Measurements from ENCODE around the gene USP13.

Gene USP13

GRCh38 chr3:179723617-179724016 is 70.8 kb downstream of the USP13 start:
- ChIA-PET CTCF (no interaction called here), POLR2A (no interaction called here)
- TF ChIP-seq CTCF (IDR thresholded peaks at IDR 0.05; ENCODE audit: control extremely low read depth, extremely low read depth, low read depth, missing control alignments), result no peak
- no peak for DNase-seq (ENCODE audit: extremely low spot score)

- peak; percentile 25 for DNase-seq (ENCODE audit: extremely low spot score)
- no peak for TF ChIP-seq CTCF (IDR thresholded peaks at IDR 0.05; ENCODE audit: control extremely low read depth, extremely low read depth, low read depth, missing control alignments)
- ChIA-PET POLR2A (no interaction called here), CTCF (interaction anchor here (0.9 kb wide), 1 partner anchor 876 kb away, joined by 3 read pairs; the partner anchor contains the start of gene TTC14)
These were observed 73.3 kb downstream of the USP13 start for GRCh38 chr3:179726075-179726699.

- TF ChIP-seq CTCF (IDR thresholded peaks at IDR 0.05; ENCODE audit: control extremely low read depth, extremely low read depth, low read depth, missing control alignments), result no peak
- CTCF ChIA-PET, result no interaction called here
- POLR2A ChIA-PET, result no interaction called here
- DNase-seq (ENCODE audit: extremely low spot score), result no peak
These were observed 76.2 kb downstream of the USP13 start for GRCh38 chr3:179729086-179729485.

- TF ChIP-seq CTCF (IDR thresholded peaks at IDR 0.05; ENCODE audit: control extremely low read depth, extremely low read depth, low read depth, missing control alignments), result no peak
- POLR2A ChIA-PET, result no interaction called here
- no peak for DNase-seq (ENCODE audit: extremely low spot score)
- CTCF ChIA-PET, result no interaction called here
These were observed 77.1 kb downstream of the USP13 start for GRCh38 chr3:179729981-179730380.

- POLR2A ChIA-PET, result no interaction called here
- CTCF ChIA-PET, result interaction anchor here (1.0 kb wide), 1 partner anchor 18 kb away, joined by 3 read pairs; no protein-coding TSS in a partner anchor
- TF ChIP-seq CTCF (IDR thresholded peaks at IDR 0.05; ENCODE audit: control extremely low read depth, extremely low read depth, low read depth, missing control alignments), result no peak
- no peak for DNase-seq (ENCODE audit: extremely low spot score)
These were observed 77.7 kb downstream of the USP13 start for GRCh38 chr3:179730506-179730905.

GRCh38 chr3:179731544-179731943 is 78.7 kb downstream of the USP13 start:
- POLR2A ChIA-PET, result no interaction called here
- TF ChIP-seq CTCF (IDR thresholded peaks at IDR 0.05; ENCODE audit: control extremely low read depth, extremely low read depth, low read depth, missing control alignments), result no peak
- no peak for DNase-seq (ENCODE audit: extremely low spot score)
- CTCF ChIA-PET, result interaction anchor here (1.0 kb wide), 1 partner anchor 17 kb away, joined by 3 read pairs; no protein-coding TSS in a partner anchor
